Small intestine (tissue), 7 donors: ENCODE results near the gene MED19. TPM values are rescaled to one million over a fixed set of nuclear protein-coding genes. Genes with fewer than 3 reads are reported as not detected.

Source experiments
- DNase-seq, 2 donors: peaks; one replicate each; pipeline versions ENCODE4 v3.0.0 to v3.0.0-alpha.2; 2013
- FAIRE-seq: peaks from 2 replicates; lab custom pipeline; 2012; peaks lifted over from hg19 to GRCh38; lab: Jason Lieb, UNC
- H3K27ac ChIP-seq, 3 donors: one replicate each; pipeline ENCODE4 v1.5.1; 2013; ENCODE audit warnings: low read length in 2 of 3, mild to moderate bottlenecking in 2 of 3, control low read depth in 1 of 3, inconsistent platforms in 1 of 3, low read depth in 1 of 3, moderate library complexity in 1 of 3
- H3K27me3 ChIP-seq, 3 donors: one replicate each; pipeline ENCODE4 v1.6.1; 2013; ENCODE audit warnings: low read length in 3 of 3, inconsistent platforms in 1 of 3; ENCODE audit not compliant: control insufficient read depth in 3 of 3, insufficient read depth in 3 of 3
- H3K36me3 ChIP-seq, 3 donors: one replicate each; pipeline ENCODE4 v1.6.1; 2013; ENCODE audit warnings: low read length in 3 of 3, inconsistent platforms in 1 of 3, low read depth in 1 of 3, mild to moderate bottlenecking in 1 of 3, moderate library complexity in 1 of 3; ENCODE audit not compliant: control insufficient read depth in 3 of 3, insufficient read depth in 2 of 3
- H3K4me1 ChIP-seq, 3 donors: one replicate each; pipeline ENCODE4 v1.6.1; 2013; ENCODE audit warnings: low read length in 2 of 3, inconsistent platforms in 1 of 3, low read depth in 1 of 3, mild to moderate bottlenecking in 1 of 3, moderate library complexity in 1 of 3; ENCODE audit not compliant: control insufficient read depth in 3 of 3, insufficient read depth in 2 of 3
- H3K4me3 ChIP-seq, 3 donors: one replicate each; pipeline ENCODE4 v1.5.1; 2013; ENCODE audit warnings: low read length in 3 of 3, control low read depth in 1 of 3, inconsistent platforms in 1 of 3, low read depth in 1 of 3, mild to moderate bottlenecking in 1 of 3, moderate library complexity in 1 of 3
- H3K9me3 ChIP-seq, 2 donors: one replicate each; pipeline ENCODE4 v1.6.1; 2013; ENCODE audit warnings: low read depth in 1 of 2, low read length in 1 of 2; ENCODE audit not compliant: control insufficient read depth in 2 of 2, insufficient read depth in 1 of 2
- WGBS, 3 donors: extraction: QIAGEN DNeasy Blood & Tissue Kit; methylation state at CpG; one replicate each; pipeline ENCODE4 v1.1.7; 2013; 5-methylcytosine and 5-hydroxymethylcytosine counted together
- polyA plus RNA-seq, 4 donors: library from polyadenylated mRNA; stranded (reverse) in 3 of 4; unstranded in 1 of 4; fragments of 200-250 nt in 3 of 4; fragments of 120-200 nt in 1 of 4; gene quantifications; one replicate each; pipeline versions ENCODE4 v1.2.1 to v1.2.3, GENCODE V29; 2013
- donor health status: healthy with polysubstance abuse.
- donor health status: control.
- donor health status: control.
- donor health status: Bipolar disorder and iron deficiency.
- donor health status: healthy.

Gene MED19
- polyA plus RNA-seq, 4 donors, result 12.4 to 18.4 (median 17.0) TPM

DNA sequence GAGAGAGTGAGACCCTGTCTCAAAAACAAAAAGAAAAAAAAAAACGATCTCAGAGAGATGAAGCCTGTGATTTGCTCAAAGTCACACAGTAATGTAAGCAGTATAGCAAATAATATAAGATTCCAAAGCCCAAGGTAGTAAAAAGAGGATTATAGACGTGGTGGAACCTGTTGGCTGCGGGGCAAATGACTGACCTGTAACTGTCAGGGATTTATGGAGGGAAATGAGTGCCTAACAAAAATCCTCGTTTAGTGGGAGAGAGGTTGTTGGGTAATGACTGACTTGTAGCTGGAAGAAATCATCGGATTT lies 55.2 kb downstream of the MED19 start:
- H3K4me3 ChIP-seq, result peak overlapping the region in 2 of 3 donors; percentile 50 to 56
- no peak for DNase-seq
- peaks cover 0 to 5% (median 0%) of the 10 kb centered on the region in 3 donors for H3K27me3 ChIP-seq
- H3K4me1 ChIP-seq, result peaks cover 0 to 7% (median 0%) of the 10 kb centered on the region in 3 donors
- H3K36me3 ChIP-seq, result peaks cover 4 to 21% (median 5%) of the 10 kb centered on the region in 3 donors
- peak overlapping the region; percentile 71 to 97 (median 82) for H3K27ac ChIP-seq
- 5 to 18% (median 14%) methylated on average over 5 of the region's 5 CpGs for WGBS, 3 donors
- no peak for FAIRE-seq
- no peaks in the 10 kb centered on the region for H3K9me3 ChIP-seq

Other genes starting within 250 kb of the MED19 start
- 10 to 100 TPM in 2 of 4 donors, 1 to 10 TPM in 1, under 1 TPM in 1; 0.67 to 25.0 (median 7.9) TPM for gene SLC43A1, start 196.5 kb downstream of the MED19 start, polyA plus RNA-seq
- gene TIMM10, start 181.5 kb downstream of the MED19 start, polyA plus RNA-seq, result 10 to 100 TPM; 26.0 to 84.8 (median 60.7) TPM
- gene SMTNL1, start 174.6 kb downstream of the MED19 start, polyA plus RNA-seq, result under 1 TPM in 1 of 4 donors, not detected in 3; 0.58 TPM
- 10 to 100 TPM; 51.7 to 72.3 (median 58.7) TPM for gene UBE2L6, start 144.5 kb downstream of the MED19 start, polyA plus RNA-seq
- gene SERPING1, start 114.5 kb downstream of the MED19 start, polyA plus RNA-seq, result 100 to 1,000 TPM in 1 of 4 donors, 10 to 100 TPM in 2, 1 to 10 TPM in 1; 5.4 to 201 (median 20.3) TPM
- 1 to 10 TPM in 2 of 4 donors, under 1 TPM in 1, not detected in 1; 0.86 to 2.2 (median 1.4) TPM for gene YPEL4, start 62.3 kb downstream of the MED19 start, polyA plus RNA-seq
- gene CLP1, start 54.5 kb downstream of the MED19 start, polyA plus RNA-seq, result 10 to 100 TPM; 10.3 to 14.7 (median 13.0) TPM
- gene ZDHHC5, start 44.1 kb downstream of the MED19 start, polyA plus RNA-seq, result 10 to 100 TPM; 19.5 to 46.7 (median 30.6) TPM
- 100 to 1,000 TPM in 1 of 4 donors, 10 to 100 TPM in 3; 43.4 to 152 (median 81.3) TPM for gene TMX2, start 378 bp upstream of the MED19 start, polyA plus RNA-seq
- gene SELENOH, start 29.3 kb upstream of the MED19 start, polyA plus RNA-seq, result 100 to 1,000 TPM in 3 of 4 donors, 10 to 100 TPM in 1; 78.3 to 148 (median 128) TPM
- under 1 TPM in 1 of 4 donors, not detected in 3; 0.10 TPM for gene BTBD18, start 39.6 kb upstream of the MED19 start, polyA plus RNA-seq
- 100 to 1,000 TPM in 2 of 4 donors, 10 to 100 TPM in 2; 62.2 to 195 (median 119) TPM for gene CTNND1, start 49.6 kb upstream of the MED19 start, polyA plus RNA-seq